HG02610 (cell line): ENCODE data around the gene AICDA.
"Not testable (repeated sequence)": the region's sequence is repeated elsewhere in the genome, so short reads cannot be mapped to it uniquely, and the experiment has no call there.

Source experiments
- ATAC-seq: cut with Tn5 transposase; IDR thresholded peaks from one replicate; pipeline ENCODE4 v1.9.1; 2021; ENCODE audit warnings: mild to moderate bottlenecking, moderate library complexity; ENCODE audit not compliant: unreplicated experiment

AICDA gene

GRCh38 chr12:8613881-8614280 lies 1.2 kb upstream of the AICDA start:
- not testable (repeated sequence) for ATAC-seq

- no peak for ATAC-seq
Measured at GRCh38 chr12:8609061-8609570, 3.5 kb downstream of the AICDA start.

- ATAC-seq, result no peak
Measured at GRCh38 chr12:8606890-8607289, 5.8 kb downstream of the AICDA start.

- no peak for ATAC-seq
Measured at GRCh38 chr12:8605057-8605456, 7.6 kb downstream of the AICDA start.

GRCh38 chr12:8603856-8604255 lies 8.8 kb downstream of the AICDA start:
- no peak for ATAC-seq

GRCh38 chr12:8603286-8603685 lies 9.4 kb downstream of the AICDA start:
- no peak for ATAC-seq

GRCh38 chr12:8596561-8596960 lies 16.1 kb downstream of the AICDA start:
- no peak for ATAC-seq

- no peak for ATAC-seq
Measured at GRCh38 chr12:8594072-8594471, 18.6 kb downstream of the AICDA start.

- no peak for ATAC-seq
Measured at GRCh38 chr12:8593246-8593645, 19.4 kb downstream of the AICDA start.

- ATAC-seq, result peak; percentile 49
Measured at GRCh38 chr12:8590842-8591545, 21.7 kb downstream of the AICDA start.

GRCh38 chr12:8589679-8590078 lies 23.0 kb downstream of the AICDA start:
- no peak for ATAC-seq

GRCh38 chr12:8584478-8584877 lies 28.2 kb downstream of the AICDA start:
- ATAC-seq, result not testable (repeated sequence)

- no peak for ATAC-seq
Measured at GRCh38 chr12:8584004-8584403, 28.7 kb downstream of the AICDA start.

GRCh38 chr12:8581098-8581784 lies 31.4 kb downstream of the AICDA start:
- ATAC-seq, result no peak

- ATAC-seq, result no peak
Measured at GRCh38 chr12:8577879-8578278, 34.8 kb downstream of the AICDA start.

- ATAC-seq, result no peak
Measured at GRCh38 chr12:8572507-8572906, 40.2 kb downstream of the AICDA start.

GRCh38 chr12:8566525-8566924 lies 46.1 kb downstream of the AICDA start:
- no peak for ATAC-seq

- not testable (repeated sequence) for ATAC-seq
Measured at GRCh38 chr12:8566052-8566451, 46.6 kb downstream of the AICDA start.

GRCh38 chr12:8564656-8565055 lies 48.0 kb downstream of the AICDA start:
- ATAC-seq, result no peak

GRCh38 chr12:8563356-8563755 lies 49.3 kb downstream of the AICDA start:
- no peak for ATAC-seq

- ATAC-seq, result no peak
Measured at GRCh38 chr12:8562310-8562709, 50.3 kb downstream of the AICDA start.

GRCh38 chr12:8561011-8561410 lies 51.6 kb downstream of the AICDA start:
- ATAC-seq, result no peak
